Measurements from ENCODE around the gene TBX5.

Gene TBX5

DNA sequence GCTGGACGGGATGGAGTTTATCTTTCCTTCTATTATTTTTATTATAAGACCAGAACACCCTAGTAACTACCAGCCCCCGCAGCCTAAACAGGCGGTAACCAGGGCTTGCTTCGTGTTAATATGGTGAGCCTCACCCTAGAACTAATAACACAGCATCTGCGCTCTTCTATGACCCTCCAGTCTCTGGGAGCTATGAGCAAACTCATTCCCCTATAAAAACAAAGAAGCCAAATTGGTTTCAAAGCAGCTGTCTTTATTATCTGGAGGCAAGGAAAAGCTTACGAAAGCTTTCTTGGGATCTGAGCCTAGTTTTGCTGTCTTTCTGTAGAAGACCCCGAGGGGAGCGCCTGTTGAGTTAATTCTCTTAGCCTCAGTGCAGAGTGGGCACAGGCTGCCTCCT, 85.0 kb downstream of the TBX5 start:
- no peak for DNase-seq (ENCODE audit: low read depth in 2 of 2)

DNA sequence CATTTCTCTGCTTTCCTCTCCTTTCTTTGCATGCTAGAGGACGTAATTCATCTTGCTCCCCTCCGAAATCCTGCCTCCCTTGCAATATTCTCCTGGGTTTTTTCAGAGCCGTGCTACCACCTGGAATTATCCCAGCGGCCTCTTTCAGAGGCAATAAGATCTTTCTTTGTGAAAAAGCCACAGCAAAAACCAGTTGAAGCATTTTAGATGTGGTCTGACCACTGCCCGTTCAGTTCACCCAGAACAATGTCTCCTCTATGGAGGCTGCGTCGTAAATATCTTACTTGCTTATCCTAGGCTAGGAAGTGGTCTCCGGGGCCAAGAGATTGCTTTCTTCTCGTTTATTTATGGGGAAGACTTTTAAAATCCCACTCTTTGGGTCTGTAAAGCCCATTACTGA, 85.8 kb downstream of the TBX5 start:
- no peak for DNase-seq (ENCODE audit: low read depth in 2 of 2)

DNA sequence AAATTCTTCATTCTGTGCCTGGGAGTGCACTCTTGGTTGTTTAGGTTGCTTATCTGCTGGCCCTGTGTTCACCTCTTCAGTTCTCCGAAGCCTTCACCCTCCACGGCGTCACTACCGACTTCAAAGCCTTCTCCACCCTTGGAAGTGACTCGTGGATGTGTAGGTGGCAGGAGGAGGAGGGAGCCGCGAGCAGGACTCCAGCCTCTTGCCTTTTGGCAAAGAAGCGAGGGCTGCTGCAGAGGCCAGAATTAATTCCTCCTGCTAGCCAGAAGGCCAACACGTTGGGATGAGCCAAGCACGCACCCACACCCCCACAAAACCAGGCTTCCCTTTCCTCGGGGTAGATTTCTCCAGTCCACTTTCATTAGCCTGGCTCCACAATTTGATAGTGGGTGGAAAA, 86.5 kb downstream of the TBX5 start:
- no peak for DNase-seq (ENCODE audit: low read depth in 2 of 2)

DNA sequence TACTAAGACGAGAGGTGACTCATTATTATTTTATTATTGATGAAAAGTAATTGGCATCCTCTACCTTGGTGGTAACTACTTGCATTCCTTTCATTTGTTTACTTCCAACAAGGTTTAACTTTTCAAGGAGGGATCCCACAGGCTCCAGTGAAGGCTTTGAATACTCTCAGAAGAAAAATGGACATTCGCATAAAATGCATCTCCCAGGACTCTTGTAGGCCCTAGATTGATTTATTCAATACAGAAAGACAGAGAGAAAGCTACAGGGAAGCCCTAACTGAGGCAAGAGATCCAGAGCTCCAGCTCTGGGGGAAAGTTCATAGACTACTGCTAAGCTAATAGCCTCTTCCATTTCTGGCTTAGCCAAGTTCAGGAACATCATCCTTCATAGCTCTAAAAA, 87.0 kb downstream of the TBX5 start:
- DNase-seq (ENCODE audit: low read depth in 2 of 2): no peak

DNA sequence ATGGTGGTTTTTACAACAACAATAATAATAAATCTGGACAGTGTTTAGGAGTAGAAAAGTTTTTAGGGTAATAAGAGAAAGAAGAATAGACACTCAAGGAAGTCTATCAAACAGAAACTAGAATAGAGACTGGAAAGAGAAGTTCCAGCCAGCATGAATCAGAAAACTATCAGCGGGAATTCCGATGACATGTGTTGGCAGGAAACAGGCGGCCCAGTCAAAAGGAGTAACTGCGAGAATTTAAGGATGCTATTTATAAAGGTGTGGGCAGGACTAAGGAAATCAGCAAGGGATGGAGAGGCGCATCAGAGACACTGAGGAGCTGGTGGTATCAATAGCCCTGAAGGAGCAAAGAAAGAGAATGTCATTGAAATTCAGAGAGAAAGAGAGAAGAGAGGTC, 89.9 kb downstream of the TBX5 start:
- DNase-seq (ENCODE audit: low read depth in 2 of 2): no peak

DNA sequence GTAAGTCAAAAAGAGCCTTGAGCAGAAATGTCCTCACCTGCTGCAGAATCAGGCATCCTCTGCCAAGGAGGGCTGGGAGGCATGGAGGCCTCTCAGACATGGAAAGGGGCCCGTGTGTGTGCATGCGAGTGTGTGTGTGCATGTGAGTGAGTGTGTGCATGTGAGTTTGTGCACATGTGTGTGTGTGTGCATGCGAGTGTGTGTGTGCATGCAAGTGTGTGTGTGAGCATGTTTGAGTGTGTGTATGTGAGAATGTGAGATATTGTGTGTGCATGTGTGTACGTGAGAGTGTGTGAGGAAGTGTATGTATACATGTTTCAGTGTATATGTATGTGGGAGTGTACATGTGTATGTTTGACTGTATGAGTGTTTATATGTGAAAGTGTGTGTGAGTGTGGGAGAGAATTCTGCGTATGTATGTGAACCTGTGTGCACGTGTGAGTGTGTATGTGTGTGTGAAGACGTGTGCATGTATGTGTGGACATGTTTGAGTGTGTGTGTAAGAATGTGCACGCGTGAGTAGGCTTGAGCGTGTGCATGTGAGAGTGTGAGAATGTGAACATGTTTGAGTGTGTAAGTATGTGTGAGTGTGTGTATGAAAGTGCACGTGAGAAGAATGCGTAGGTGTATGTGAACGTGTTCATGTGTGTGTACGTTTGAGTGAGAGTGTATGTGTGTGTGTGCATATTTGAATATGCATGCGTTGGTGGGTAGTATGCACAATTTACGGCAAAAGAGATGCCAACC, 90.8 kb downstream of the TBX5 start:
- DNase-seq (ENCODE audit: low read depth in 2 of 2): no peak

DNA sequence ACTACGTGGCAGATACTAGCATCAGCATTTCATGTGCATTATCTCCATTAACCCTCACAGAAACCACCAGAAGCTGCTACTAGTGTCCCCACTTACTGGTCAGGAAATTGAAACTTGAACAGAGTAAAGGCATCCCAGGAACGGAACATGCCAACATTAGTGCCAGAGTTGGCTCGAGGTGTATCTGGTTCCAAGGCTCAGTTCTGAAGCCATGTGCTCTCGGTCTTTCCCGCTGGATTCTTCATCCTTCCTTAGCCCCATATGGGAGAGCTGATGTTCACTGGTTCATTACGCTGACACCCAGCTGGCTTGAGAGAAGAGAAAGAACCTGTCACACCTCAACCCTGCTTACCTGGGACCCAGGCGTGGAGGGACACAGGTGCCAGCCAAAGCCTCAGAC, 91.5 kb downstream of the TBX5 start:
- no peak for DNase-seq (ENCODE audit: low read depth in 2 of 2)

DNA sequence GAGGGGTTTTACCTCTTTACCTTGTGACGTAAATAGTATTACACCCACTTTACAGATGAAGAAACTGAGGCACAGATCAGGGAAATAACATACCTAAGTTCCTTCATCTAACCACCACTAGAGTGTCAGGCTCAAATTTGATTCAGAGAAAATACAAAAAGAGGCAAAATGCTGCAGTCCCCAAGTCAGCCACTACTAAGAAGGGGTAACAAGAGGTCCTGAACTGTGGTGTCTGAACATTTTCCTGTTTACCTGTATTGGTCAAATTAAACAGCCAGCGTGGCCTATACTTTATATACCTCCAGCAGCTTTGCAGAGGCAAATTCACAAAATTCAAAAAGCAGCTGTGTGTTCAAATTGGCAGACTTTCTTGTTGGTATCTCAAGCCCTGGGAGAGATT, 92.0 kb downstream of the TBX5 start:
- DNase-seq (ENCODE audit: low read depth in 2 of 2): no peak

DNA sequence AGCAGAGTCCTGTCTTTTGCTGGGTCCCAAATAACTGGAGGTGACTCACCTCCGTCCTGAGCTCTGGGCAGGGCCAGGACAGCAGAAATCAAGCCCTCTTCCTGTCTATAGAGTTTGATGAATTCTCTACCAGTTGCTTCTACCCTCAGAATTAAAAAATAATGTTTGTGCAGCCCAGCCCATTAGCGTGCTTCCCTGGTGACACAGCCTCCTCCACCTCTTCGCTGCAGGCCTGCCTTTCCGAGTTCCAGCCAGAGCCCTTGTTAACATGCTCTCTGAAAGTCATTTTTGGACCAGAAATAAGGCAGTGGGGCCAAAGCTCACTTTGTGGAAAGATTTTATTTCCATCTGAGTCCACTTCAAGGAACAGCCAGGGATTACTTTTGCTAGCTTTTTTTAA, 94.0 kb downstream of the TBX5 start:
- no peak for DNase-seq (ENCODE audit: low read depth in 2 of 2)

DNA sequence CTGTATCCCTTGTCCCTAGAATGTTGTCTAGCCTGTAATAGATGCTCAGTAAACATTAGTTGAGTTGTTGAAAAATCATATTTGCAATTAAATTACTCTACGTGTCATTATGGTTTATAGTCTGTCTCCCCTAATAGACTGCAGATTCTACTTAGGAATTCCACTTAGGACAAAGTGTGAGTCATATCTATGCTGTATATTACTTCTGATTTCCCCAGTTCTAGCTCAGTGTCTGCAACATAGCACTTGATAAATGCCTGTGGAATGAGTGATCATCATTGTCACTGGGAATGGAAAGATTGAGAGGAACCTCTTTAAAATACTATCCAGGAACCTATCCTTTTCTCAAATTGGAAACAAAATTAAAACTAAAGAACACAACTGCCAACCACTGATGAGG, 99.3 kb downstream of the TBX5 start:
- DNase-seq (ENCODE audit: low read depth in 2 of 2): no peak

DNA sequence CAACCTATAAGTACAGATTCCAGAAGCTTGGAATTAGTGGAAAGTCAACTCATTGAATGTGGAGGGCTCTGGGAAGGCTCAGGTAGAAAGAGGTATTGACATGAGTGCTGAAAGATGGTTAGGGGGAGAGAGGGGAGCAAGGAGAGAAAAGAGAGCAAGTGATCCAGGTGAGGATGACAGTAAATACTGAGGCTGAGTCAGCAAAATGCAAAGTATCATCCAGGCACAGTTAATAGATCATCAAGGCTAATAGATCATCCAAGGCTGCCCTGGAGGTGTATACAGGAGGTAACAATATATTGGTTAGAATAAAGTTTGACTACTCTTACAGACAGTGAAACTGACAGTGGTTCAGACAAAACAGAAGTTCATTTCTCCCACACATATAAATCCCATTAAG, 100.5 kb downstream of the TBX5 start:
- no peak for DNase-seq (ENCODE audit: low read depth in 2 of 2)
